GM21717 (cell line): ENCODE measurements around the gene ALS2CL.

Experiments
- ATAC-seq: cut with Tn5 transposase; IDR thresholded peaks from one replicate; pipeline ENCODE4 v1.9.1; 2021; ENCODE audit warnings: mild to moderate bottlenecking, moderate library complexity; ENCODE audit not compliant: unreplicated experiment

Gene ALS2CL

GRCh38 chr3:46716461-46717441 is 23.3 kb upstream of the ALS2CL start:
- ATAC-seq = no peak

GRCh38 chr3:46715507-46716175 is 22.2 kb upstream of the ALS2CL start:
- no peak for ATAC-seq

GRCh38 chr3:46714728-46715506 is 21.4 kb upstream of the ALS2CL start:
- ATAC-seq = no peak

- peak; percentile 69 for ATAC-seq
Observed at GRCh38 chr3:46713898-46714552, 20.5 kb upstream of the ALS2CL start.

- no peak for ATAC-seq
Observed at GRCh38 chr3:46713050-46713897, 19.8 kb upstream of the ALS2CL start.

- ATAC-seq = no peak
Observed at GRCh38 chr3:46712191-46713049, 18.9 kb upstream of the ALS2CL start.

- no peak for ATAC-seq
Observed at GRCh38 chr3:46711760-46712159, 18.3 kb upstream of the ALS2CL start.

GRCh38 chr3:46711305-46711704 is 17.8 kb upstream of the ALS2CL start:
- ATAC-seq = no peak

- no peak for ATAC-seq
Observed at GRCh38 chr3:46710671-46711295, 17.3 kb upstream of the ALS2CL start.

- no peak for ATAC-seq
Observed at GRCh38 chr3:46710229-46710628, 16.8 kb upstream of the ALS2CL start.

GRCh38 chr3:46709721-46710120 is 16.2 kb upstream of the ALS2CL start:
- no peak for ATAC-seq

- no peak for ATAC-seq
Observed at GRCh38 chr3:46709157-46709654, 15.7 kb upstream of the ALS2CL start.

- ATAC-seq = no peak
Observed at GRCh38 chr3:46708401-46709156, 15.1 kb upstream of the ALS2CL start.

- ATAC-seq = no peak
Observed at GRCh38 chr3:46707601-46708011, 14.1 kb upstream of the ALS2CL start.

GRCh38 chr3:46706771-46707582 is 13.5 kb upstream of the ALS2CL start:
- ATAC-seq = no peak

- ATAC-seq = no peak
Observed at GRCh38 chr3:46705751-46706552, 12.5 kb upstream of the ALS2CL start.
